Inflammatory macrophage treated with lipopolysaccharide for 4 hours (primary cell): ENCODE data around the gene SETD3.

Experiments
- DNase-seq: peaks from one replicate; pipeline ENCODE4 v3.0.0-alpha.2; 2020

Gene SETD3

GRCh38 chr14:99516156-99516870 is 35.7 kb upstream of the SETD3 start:
- DNase-seq: no peak

GRCh38 chr14:99515301-99516155 is 34.9 kb upstream of the SETD3 start:
- DNase-seq: no peak

GRCh38 chr14:99514552-99515300 is 34.1 kb upstream of the SETD3 start:
- DNase-seq: no peak

- DNase-seq: no peak
These were observed 33.4 kb upstream of the SETD3 start for GRCh38 chr14:99513946-99514551.

GRCh38 chr14:99513183-99513694 is 32.6 kb upstream of the SETD3 start:
- DNase-seq: no peak

- DNase-seq: no peak
These were observed 32.0 kb upstream of the SETD3 start for GRCh38 chr14:99512571-99513182.

- DNase-seq: no peak
These were observed 31.4 kb upstream of the SETD3 start for GRCh38 chr14:99512110-99512449.

GRCh38 chr14:99511421-99512109 is 30.9 kb upstream of the SETD3 start:
- DNase-seq: no peak

- DNase-seq: no peak
These were observed 30.0 kb upstream of the SETD3 start for GRCh38 chr14:99510556-99511139.

- DNase-seq: no peak
These were observed 29.4 kb upstream of the SETD3 start for GRCh38 chr14:99509871-99510555.

GRCh38 chr14:99508896-99509629 is 28.4 kb upstream of the SETD3 start:
- no peak for DNase-seq

- DNase-seq: no peak
These were observed 27.4 kb upstream of the SETD3 start for GRCh38 chr14:99507860-99508640.

- no peak for DNase-seq
These were observed 25.6 kb upstream of the SETD3 start for GRCh38 chr14:99506276-99506675.

GRCh38 chr14:99505089-99505488 is 24.4 kb upstream of the SETD3 start:
- DNase-seq: no peak

- DNase-seq: no peak
These were observed 23.3 kb upstream of the SETD3 start for GRCh38 chr14:99503848-99504453.

- no peak for DNase-seq
These were observed 22.3 kb upstream of the SETD3 start for GRCh38 chr14:99502989-99503421.

GRCh38 chr14:99497894-99498293 is 17.2 kb upstream of the SETD3 start:
- DNase-seq: no peak

GRCh38 chr14:99497341-99497740 is 16.7 kb upstream of the SETD3 start:
- DNase-seq: no peak

- DNase-seq: no peak
These were observed 3.4 kb upstream of the SETD3 start for GRCh38 chr14:99484106-99484505.
